IPS-15b (cell line): ENCODE results near the gene PIGU.
A peak's percentile ranks its signal among the peaks of the same experiment; 100 is the strongest.

Experiments used
- H3K27me3 ChIP-seq: one replicate; pipeline ENCODE4 v1.6.1; 2013; ENCODE audit warnings: low read length; ENCODE audit not compliant: control insufficient read depth, insufficient read depth
- H3K36me3 ChIP-seq: one replicate; pipeline ENCODE4 v1.6.1; 2013; ENCODE audit warnings: low read length; ENCODE audit not compliant: control insufficient read depth, insufficient read depth
- H3K4me1 ChIP-seq: one replicate; pipeline ENCODE4 v1.6.1; 2013; ENCODE audit warnings: mild to moderate bottlenecking, low read length; ENCODE audit not compliant: control insufficient read depth, insufficient read depth
- H3K4me3 ChIP-seq: one replicate; pipeline ENCODE4 v1.5.1; 2013; ENCODE audit warnings: low read depth, low read length
- H3K9ac ChIP-seq: one replicate; pipeline ENCODE4 v1.6.1; 2013; ENCODE audit warnings: low read depth, mild to moderate bottlenecking, low read length
- H3K9me3 ChIP-seq: one replicate; pipeline ENCODE4 v1.6.1; 2013; ENCODE audit warnings: mild to moderate bottlenecking, low read length; ENCODE audit not compliant: control insufficient read depth, insufficient read depth

PIGU gene

GRCh38 chr20:34567892-34568865 is 108.7 kb downstream of the PIGU start:
- no peak overlapping the region for H3K9ac ChIP-seq
- no peaks in the 10 kb centered on the region for H3K9me3 ChIP-seq
- H3K27me3 ChIP-seq: no peaks in the 10 kb centered on the region
- no peak overlapping the region for H3K4me3 ChIP-seq
- no peaks in the 10 kb centered on the region for H3K36me3 ChIP-seq
- H3K4me1 ChIP-seq: no peaks in the 10 kb centered on the region

DNA sequence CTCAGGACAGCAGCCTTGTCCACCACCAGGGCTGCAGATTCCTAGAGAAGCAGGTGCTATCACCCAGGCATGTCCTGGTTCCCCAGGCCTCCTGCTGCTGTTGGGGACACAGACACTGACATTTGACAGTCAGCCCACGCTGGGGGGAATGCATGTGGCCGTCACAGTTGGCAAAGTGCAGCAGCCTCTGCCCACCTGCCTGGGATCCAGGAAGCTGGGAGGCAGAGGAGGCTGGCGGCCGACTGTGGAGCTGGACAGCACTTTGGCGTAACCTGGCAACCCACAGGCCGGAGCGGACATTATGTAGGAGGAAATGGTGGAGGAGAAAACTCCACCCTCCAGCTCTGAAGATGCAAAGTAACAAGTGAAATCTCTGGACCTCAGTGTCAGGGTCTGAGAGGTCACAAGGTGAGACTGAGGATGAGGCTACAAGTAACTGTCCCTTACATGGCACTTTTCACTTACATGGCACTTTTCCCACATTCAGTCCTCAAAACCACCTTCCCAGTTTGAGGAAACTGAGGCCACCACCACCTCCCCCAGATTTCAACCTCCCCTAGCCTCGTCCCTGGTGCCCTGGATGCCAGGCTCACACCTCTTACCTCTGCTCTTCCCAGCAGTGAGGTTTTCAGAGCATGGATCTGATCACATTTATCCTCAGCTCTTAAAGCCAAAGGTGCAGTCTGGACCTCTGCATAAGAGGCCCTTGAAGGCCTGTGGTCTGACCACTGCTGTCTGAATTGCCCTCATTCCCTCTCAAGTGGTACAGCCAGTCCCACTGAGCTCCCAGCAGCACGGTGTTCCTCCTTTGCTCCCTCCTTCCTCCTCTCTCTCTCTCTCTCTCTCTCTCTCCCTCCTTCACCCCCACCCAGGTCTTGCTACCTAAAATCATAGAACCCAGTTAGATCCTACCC is 109.7 kb downstream of the PIGU start:
- no peaks in the 10 kb centered on the region for H3K27me3 ChIP-seq
- no peaks in the 10 kb centered on the region for H3K9me3 ChIP-seq
- no peaks in the 10 kb centered on the region for H3K36me3 ChIP-seq
- no peak overlapping the region for H3K9ac ChIP-seq
- H3K4me1 ChIP-seq: no peaks in the 10 kb centered on the region
- H3K4me3 ChIP-seq: no peak overlapping the region

- no peaks in the 10 kb centered on the region for H3K27me3 ChIP-seq
- no peak overlapping the region for H3K4me3 ChIP-seq
- H3K36me3 ChIP-seq: no peaks in the 10 kb centered on the region
- no peaks in the 10 kb centered on the region for H3K9me3 ChIP-seq
- H3K9ac ChIP-seq: no peak overlapping the region
- H3K4me1 ChIP-seq: no peaks in the 10 kb centered on the region
Observed at GRCh38 chr20:34564833-34565232, 112.1 kb downstream of the PIGU start.

DNA sequence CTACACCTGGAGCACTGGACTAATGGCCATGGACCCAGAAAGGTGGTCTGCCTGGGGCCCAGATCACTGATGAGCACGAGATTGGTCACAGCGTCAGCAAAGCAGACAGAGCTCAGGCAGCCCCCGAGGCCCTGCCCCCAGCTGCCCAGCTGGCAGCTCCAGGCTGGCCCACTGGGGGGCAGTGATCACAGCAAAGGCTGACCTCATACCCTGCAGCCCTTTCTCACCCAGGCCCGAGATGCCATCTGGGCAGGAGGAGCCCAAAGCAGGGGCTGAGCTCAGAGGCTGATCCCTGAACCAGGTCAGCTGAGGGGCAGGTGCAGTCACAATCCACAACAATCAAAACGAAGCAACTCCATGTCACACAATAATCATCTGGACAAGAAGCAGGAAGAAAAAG is 114.3 kb downstream of the PIGU start:
- H3K4me3 ChIP-seq: no peak overlapping the region
- H3K27me3 ChIP-seq: no peaks in the 10 kb centered on the region
- no peaks in the 10 kb centered on the region for H3K36me3 ChIP-seq
- H3K9ac ChIP-seq: no peak overlapping the region
- H3K9me3 ChIP-seq: no peaks in the 10 kb centered on the region
- H3K4me1 ChIP-seq: no peaks in the 10 kb centered on the region

- H3K36me3 ChIP-seq: no peaks in the 10 kb centered on the region
- H3K4me1 ChIP-seq: no peaks in the 10 kb centered on the region
- H3K9ac ChIP-seq: no peak overlapping the region
- H3K9me3 ChIP-seq: no peaks in the 10 kb centered on the region
- H3K4me3 ChIP-seq: no peak overlapping the region
- no peaks in the 10 kb centered on the region for H3K27me3 ChIP-seq
Observed at GRCh38 chr20:34561661-34562060, 115.2 kb downstream of the PIGU start.

DNA sequence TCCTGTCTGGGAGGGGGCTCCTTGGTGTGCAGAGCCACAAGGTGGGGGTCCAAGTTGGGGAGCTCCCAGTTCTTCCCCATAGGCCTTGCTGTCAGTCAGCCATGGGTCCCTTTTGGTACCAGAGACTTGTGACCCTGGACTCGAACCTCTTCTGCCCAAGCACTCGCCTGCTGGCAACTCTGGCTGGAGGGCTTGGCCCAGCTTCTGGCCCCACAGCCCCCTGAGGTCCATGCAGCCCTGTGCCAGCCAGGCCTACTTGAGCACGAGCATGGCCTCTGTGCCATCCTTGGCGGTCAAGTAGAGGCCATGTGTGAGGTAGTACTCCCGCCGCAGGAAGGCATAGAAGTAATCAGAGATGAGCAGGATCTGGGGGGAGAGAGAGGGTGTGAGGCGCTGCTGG is 116.3 kb downstream of the PIGU start:
- Histone ChIP-seq H3K4me1 (no peaks in the 10 kb centered on the region), H3K27me3 (no peaks in the 10 kb centered on the region), H3K36me3 (no peaks in the 10 kb centered on the region), H3K9ac (no peak overlapping the region), H3K9me3 (no peaks in the 10 kb centered on the region), H3K4me3 (no peak overlapping the region)

DNA sequence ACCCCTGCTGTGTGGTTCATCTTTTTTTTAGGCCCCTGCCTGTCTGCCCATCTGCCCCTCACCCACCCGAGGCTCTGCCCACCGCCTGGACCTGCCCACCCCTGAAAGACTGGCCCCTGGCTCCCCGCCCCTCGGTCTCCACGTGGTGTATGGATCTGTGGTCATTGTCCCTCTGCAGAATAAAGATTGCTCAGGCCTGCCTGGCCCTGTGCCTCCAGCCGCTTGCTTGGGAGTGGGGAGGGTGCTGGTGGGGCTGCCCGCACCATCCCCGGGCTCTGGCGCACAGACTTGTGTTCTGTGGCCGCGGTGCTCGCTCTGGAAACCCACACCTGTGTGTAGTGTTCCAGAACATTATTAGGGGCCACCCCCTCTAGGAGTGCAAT is 116.8 kb downstream of the PIGU start:
- no peak overlapping the region for H3K4me3 ChIP-seq
- H3K9ac ChIP-seq: no peak overlapping the region
- H3K36me3 ChIP-seq: no peaks in the 10 kb centered on the region
- H3K4me1 ChIP-seq: no peaks in the 10 kb centered on the region
- no peaks in the 10 kb centered on the region for H3K9me3 ChIP-seq
- H3K27me3 ChIP-seq: no peaks in the 10 kb centered on the region

- Histone ChIP-seq H3K4me1 (no peaks in the 10 kb centered on the region), H3K4me3 (peak overlapping the region; percentile 75), H3K9ac (no peak overlapping the region), H3K9me3 (no peaks in the 10 kb centered on the region), H3K27me3 (no peaks in the 10 kb centered on the region), H3K36me3 (no peaks in the 10 kb centered on the region)
Observed at GRCh38 chr20:34559311-34560140, 117.4 kb downstream of the PIGU start.

DNA sequence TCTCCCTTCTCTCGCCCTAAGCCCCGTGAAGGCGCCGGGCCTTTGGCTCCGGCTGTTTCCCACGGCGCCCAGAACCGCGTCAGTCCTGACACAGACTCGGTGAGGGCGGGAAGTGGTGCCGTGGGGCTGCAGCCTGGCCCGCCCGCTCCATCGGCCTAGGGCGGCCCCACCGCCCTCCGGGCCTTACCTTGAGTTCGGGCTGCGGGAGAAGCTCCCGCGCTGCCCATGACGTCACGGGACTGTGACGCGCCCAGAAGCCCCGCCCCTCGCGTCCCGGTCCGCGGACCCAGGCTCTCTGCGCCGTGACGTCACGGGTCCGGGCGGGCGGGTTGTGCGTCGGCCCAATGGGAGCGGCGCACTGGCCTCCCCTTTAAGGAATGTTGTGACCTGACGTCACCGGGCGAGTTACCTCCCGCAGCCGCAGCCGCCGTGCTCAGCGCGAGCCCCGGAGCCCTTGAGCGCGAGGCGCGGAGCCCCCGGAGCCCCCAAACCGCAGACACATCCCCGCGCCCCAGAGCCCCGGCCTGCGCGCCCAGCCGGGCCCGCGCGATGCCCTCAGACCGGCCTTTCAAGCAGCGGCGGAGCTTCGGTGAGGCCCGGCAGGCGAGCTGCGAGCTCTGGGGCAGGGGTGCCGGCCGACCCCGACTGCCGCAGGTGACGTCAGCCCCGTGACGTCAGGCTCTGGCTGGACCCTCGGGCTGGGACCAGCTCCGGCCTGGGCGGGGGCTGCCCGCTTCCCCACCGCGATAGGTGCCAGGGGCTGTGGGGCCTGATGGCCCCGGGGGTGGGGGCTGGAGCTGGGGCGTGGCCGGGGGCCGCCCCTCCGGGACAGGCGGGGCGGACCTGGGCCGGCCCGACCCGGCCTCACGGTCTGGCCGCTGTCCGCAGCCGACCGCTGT is 118.3 kb downstream of the PIGU start, which contains the start of gene MAP1LC3A:
Gene MAP1LC3A, plus strand, starts transcription at position 399 of the 899 bp plus-strand sequence. Its CDS starts 151 bp downstream, at position 550.
- Histone ChIP-seq H3K27me3 (no peaks in the 10 kb centered on the region), H3K9ac (no peak within 1 kb of the TSS), H3K4me3 (peak within 1 kb of the TSS; percentile 75), H3K36me3 (no peaks in the 10 kb centered on the region), H3K9me3 (no peaks in the 10 kb centered on the region), H3K4me1 (no peaks in the 10 kb centered on the region)

GRCh38 chr20:34557936-34558319 is 119.0 kb downstream of the PIGU start:
- H3K9me3 ChIP-seq: no peaks in the 10 kb centered on the region
- peak overlapping the region; percentile 75 for H3K4me3 ChIP-seq
- H3K36me3 ChIP-seq: no peaks in the 10 kb centered on the region
- H3K4me1 ChIP-seq: no peaks in the 10 kb centered on the region
- no peak overlapping the region for H3K9ac ChIP-seq
- no peaks in the 10 kb centered on the region for H3K27me3 ChIP-seq
